ENCODE results near the gene RRAS2. TPM values are rescaled to one million over a fixed set of nuclear protein-coding genes. Genes with fewer than 3 reads are reported as not detected.
A peak's percentile ranks its signal among the peaks of the same experiment; 100 is the strongest.

Gene RRAS2
- total and polyA plus RNA-seq, 2 of the 4 experiments (the other 2 are of a cell fraction), result 85.5 to 106 TPM

DNA sequence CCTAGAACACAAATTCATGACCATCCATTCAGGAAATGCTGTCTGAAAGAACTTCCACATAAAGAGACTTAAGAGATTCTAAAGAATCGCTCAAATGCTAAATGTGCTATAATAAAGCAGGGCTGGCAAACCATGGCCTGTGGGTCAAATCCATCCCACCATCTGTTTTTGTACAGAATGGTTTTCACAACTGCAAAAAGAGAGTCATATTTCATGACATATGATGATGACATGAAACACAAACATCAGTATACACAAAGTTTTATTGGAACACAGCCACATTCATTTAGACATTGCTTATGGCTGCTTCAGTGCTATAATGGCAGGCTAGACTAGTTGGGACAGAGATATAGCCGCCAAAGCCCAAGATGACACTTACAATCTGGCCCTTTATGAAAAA, 85.1 kb downstream of the RRAS2 start:
- Histone ChIP-seq H4K20me1 (ENCODE audit: insufficient read depth, low read length) (no peaks in the 10 kb centered on the region), H3K18ac (ENCODE audit: low read depth, low read length) (no peak overlapping the region), H4K8ac (ENCODE audit: low read depth in 2 of 2, low read length in 2 of 2) (no peak overlapping the region), H3K4me1 (ENCODE audit: control insufficient read depth, insufficient read depth, low read length) (peaks cover 4% of the 10 kb centered on the region; the same call in 1 of the 2 replicates), H3K9ac (ENCODE audit: low read depth, low read length) (no peak overlapping the region), H3K14ac (replicated peaks; ENCODE audit: low read depth, low read length) (no peak overlapping the region), H3K4me3 (ENCODE audit: insufficient read depth, low read depth, low read length) (no peak overlapping the region), H2BK120ac (ENCODE audit: low read depth, low read length) (no peak overlapping the region), H3K9me3 (ENCODE audit: control insufficient read depth, insufficient read depth, low read length) (no peaks in the 10 kb centered on the region), H3K79me1 (ENCODE audit: low read depth in 1 of 2, low read length in 2 of 2) (peaks cover 10 to 12% of the 10 kb centered on the region in 2 experiments), H4K91ac (ENCODE audit: insufficient read depth, low read depth, low read length) (no peak overlapping the region), H3K4ac (ENCODE audit: low read depth, low read length) (no peak overlapping the region), H3K23ac (ENCODE audit: low read depth, low read length) (no peak overlapping the region), H2AK9ac (replicated peaks; ENCODE audit: low read depth, low read length, poor library complexity) (no peak overlapping the region), H3K27me3 (ENCODE audit: control insufficient read depth, insufficient read depth, low read length) (no peaks in the 10 kb centered on the region), H3K36me3 (ENCODE audit: control insufficient read depth, insufficient read depth, low read length) (peaks cover 4% of the 10 kb centered on the region; the same call in 1 of the 2 replicates), H3K56ac (ENCODE audit: extremely low read depth, insufficient read depth, low read length) (no peak overlapping the region), H4K5ac (ENCODE audit: low read depth, low read length) (no peak overlapping the region), H3K9me1 (ENCODE audit: insufficient read depth, low read length) (peaks cover 15% of the 10 kb centered on the region), H2BK5ac (ENCODE audit: low read depth, low read length, poor library complexity, severe bottlenecking) (peak overlapping the region; percentile 25), H2BK15ac (ENCODE audit: low read depth, low read length) (no peak overlapping the region), H2AK5ac (ENCODE audit: low read depth, low read length) (no peak overlapping the region), H3K27ac (ENCODE audit: insufficient read depth, low read length) (no peak overlapping the region), H3K4me2 (ENCODE audit: low read depth, low read length) (no peak overlapping the region), H2AFZ (replicated peaks; ENCODE audit: low read length, poor library complexity) (no peak overlapping the region), H2BK20ac (ENCODE audit: low read depth, low read length) (no peak overlapping the region)
- in situ Hi-C loops (cut with MboI; ENCODE audit: low sequenced_read_pairs) (loop anchor here (25.0 kb wide), 1 partner anchor 613 kb away; the partner anchor contains the start of gene CYP2R1), intact Hi-C loops (cut with micrococcal nuclease) (no loop called here), dilution Hi-C loops (cut with HindIII; ENCODE audit: low sequenced_read_pairs, unreplicated experiment) (no loop called here)
- ChIA-PET POLR2A (ENCODE audit: unreplicated experiment) (no interaction called here), CTCF (no interaction called here)
- no peak; the same call in 1 of the 2 replicates for ATAC-seq (ENCODE audit: low read depth)
- no CpG with 5 or more reads among the region's 2 CpGs for WGBS, 2 experiments (ENCODE audit: extremely low coverage in 2 of 2, insufficient read length in 1 of 2)
- BruUV-seq (replicated peaks), result no TSS peak
- TF ChIP-seq MAZ (IDR thresholded peaks at IDR 0.05; ENCODE audit: borderline replicate concordance, low read depth, low read length) (no peak), POLR2A (IDR thresholded peaks at IDR 0.05; ENCODE audit: low read depth, low read length) (no peak), MAFK (IDR thresholded peaks at IDR 0.05; ENCODE audit: low read depth, low read length) (no peak), FOS (IDR thresholded peaks at IDR 0.05; ENCODE audit: low read depth, low read length) (no peak), RAD21 (IDR thresholded peaks at IDR 0.05; ENCODE audit: low read length) (no peak), CEBPB (IDR thresholded peaks at IDR 0.05; ENCODE audit: low read depth, low read length) (no peak), RFX5 (IDR thresholded peaks at IDR 0.05; ENCODE audit: low read depth, low read length) (no peak), RCOR1 (IDR thresholded peaks at IDR 0.05; ENCODE audit: insufficient replicate concordance, low read length) (no peak), CHD1 (IDR thresholded peaks at IDR 0.05; ENCODE audit: low read depth, low read length) (no peak), NFE2L2 (IDR thresholded peaks at IDR 0.05; ENCODE audit: low read depth, low read length) (no peak), BHLHE40 (IDR thresholded peaks at IDR 0.05; ENCODE audit: low read depth, low read length) (no peak), MXI1 (IDR thresholded peaks at IDR 0.05; ENCODE audit: borderline replicate concordance, low read depth, low read length) (no peak)
- TF ChIP-seq, protein P1, sequence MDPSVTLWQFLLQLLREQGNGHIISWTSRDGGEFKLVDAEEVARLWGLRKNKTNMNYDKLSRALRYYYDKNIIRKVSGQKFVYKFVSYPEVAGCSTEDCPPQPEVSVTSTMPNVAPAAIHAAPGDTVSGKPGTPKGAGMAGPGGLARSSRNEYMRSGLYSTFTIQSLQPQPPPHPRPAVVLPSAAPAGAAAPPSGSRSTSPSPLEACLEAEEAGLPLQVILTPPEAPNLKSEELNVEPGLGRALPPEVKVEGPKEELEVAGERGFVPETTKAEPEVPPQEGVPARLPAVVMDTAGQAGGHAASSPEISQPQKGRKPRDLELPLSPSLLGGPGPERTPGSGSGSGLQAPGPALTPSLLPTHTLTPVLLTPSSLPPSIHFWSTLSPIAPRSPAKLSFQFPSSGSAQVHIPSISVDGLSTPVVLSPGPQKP (IDR thresholded peaks at IDR 0.05; ENCODE audit: borderline replicate concordance, low read depth, low read length), result no peak
- TF ChIP-seq, protein P2, sequence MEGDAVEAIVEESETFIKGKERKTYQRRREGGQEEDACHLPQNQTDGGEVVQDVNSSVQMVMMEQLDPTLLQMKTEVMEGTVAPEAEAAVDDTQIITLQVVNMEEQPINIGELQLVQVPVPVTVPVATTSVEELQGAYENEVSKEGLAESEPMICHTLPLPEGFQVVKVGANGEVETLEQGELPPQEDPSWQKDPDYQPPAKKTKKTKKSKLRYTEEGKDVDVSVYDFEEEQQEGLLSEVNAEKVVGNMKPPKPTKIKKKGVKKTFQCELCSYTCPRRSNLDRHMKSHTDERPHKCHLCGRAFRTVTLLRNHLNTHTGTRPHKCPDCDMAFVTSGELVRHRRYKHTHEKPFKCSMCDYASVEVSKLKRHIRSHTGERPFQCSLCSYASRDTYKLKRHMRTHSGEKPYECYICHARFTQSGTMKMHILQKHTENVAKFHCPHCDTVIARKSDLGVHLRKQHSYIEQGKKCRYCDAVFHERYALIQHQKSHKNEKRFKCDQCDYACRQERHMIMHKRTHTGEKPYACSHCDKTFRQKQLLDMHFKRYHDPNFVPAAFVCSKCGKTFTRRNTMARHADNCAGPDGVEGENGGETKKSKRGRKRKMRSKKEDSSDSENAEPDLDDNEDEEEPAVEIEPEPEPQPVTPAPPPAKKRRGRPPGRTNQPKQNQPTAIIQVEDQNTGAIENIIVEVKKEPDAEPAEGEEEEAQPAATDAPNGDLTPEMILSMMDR (conservative IDR thresholded peaks at IDR 0.05; ENCODE audit: low read depth, low read length), result no peak
- peak; percentile 61 for DNase-seq
